ENCODE data around the gene MAP6. TPM values are rescaled to one million over a fixed set of nuclear protein-coding genes. Genes with fewer than 3 reads are reported as not detected.

Gene MAP6
- total and polyA plus RNA-seq, 2 experiments from 2014 or later, result 2.9 to 5.6 TPM

DNA sequence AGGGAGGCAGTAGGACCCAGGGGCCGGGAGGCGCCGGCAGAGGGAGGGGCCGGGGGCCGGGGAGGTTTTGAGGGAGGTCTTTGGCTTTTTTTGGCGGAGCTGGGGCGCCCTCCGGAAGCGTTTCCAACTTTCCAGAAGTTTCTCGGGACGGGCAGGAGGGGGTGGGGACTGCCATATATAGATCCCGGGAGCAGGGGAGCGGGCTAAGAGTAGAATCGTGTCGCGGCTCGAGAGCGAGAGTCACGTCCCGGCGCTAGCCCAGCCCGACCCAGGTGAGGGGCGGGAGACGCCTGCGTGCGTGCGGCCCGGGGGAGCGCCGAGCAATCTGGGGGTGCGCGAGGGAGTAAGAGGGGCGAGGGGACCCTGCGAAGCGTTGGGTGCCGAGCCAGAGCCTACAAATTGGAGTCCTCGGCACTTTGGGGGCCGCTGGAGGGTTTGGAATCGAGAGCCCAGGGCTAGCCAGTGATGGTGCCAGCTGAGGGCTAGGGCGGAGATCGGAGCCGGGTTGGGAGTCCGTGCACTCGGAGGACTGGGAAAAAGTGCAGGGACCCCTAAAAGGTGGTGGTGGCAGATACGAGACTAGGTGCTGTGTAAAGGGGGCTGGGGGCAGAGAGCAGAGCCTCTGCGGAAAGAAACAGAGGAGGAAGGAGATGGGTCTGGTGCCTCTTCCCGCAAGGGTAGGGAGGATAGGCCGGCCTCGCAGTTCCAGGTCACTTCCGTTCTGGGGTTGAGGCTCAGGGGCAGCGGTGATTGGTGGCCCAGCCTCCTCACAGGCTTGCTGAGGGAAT, 106.6 kb downstream of the MAP6 start, which contains the start of gene SERPINH1:
Gene SERPINH1 (plus strand): TSS at position 206 of the 788 bp plus-strand sequence. CDS start 4,097 bp downstream, outside the sequence.
- Histone ChIP-seq H3K27ac (peak within 1 kb of the TSS; percentile 95), H3K4me3 (peak within 1 kb of the TSS; percentile 64), H3K9me3 (ENCODE audit: low read depth) (no peaks in the 10 kb centered on the region), H3K36me3 (peaks cover 11% of the 10 kb centered on the region), H3K27me3 (no peaks in the 10 kb centered on the region), H3K4me1 (ENCODE audit: low read depth) (peaks cover 48% of the 10 kb centered on the region)
- TF ChIP-seq, protein P1, sequence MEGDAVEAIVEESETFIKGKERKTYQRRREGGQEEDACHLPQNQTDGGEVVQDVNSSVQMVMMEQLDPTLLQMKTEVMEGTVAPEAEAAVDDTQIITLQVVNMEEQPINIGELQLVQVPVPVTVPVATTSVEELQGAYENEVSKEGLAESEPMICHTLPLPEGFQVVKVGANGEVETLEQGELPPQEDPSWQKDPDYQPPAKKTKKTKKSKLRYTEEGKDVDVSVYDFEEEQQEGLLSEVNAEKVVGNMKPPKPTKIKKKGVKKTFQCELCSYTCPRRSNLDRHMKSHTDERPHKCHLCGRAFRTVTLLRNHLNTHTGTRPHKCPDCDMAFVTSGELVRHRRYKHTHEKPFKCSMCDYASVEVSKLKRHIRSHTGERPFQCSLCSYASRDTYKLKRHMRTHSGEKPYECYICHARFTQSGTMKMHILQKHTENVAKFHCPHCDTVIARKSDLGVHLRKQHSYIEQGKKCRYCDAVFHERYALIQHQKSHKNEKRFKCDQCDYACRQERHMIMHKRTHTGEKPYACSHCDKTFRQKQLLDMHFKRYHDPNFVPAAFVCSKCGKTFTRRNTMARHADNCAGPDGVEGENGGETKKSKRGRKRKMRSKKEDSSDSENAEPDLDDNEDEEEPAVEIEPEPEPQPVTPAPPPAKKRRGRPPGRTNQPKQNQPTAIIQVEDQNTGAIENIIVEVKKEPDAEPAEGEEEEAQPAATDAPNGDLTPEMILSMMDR (IDR thresholded peaks at IDR 0.05; ENCODE audit: low read depth, low read length), result no peak
- peak; percentile 91 to 94 for DNase-seq (ENCODE audit: low read depth in 1 of 2, low spot score in 1 of 2)

DNA sequence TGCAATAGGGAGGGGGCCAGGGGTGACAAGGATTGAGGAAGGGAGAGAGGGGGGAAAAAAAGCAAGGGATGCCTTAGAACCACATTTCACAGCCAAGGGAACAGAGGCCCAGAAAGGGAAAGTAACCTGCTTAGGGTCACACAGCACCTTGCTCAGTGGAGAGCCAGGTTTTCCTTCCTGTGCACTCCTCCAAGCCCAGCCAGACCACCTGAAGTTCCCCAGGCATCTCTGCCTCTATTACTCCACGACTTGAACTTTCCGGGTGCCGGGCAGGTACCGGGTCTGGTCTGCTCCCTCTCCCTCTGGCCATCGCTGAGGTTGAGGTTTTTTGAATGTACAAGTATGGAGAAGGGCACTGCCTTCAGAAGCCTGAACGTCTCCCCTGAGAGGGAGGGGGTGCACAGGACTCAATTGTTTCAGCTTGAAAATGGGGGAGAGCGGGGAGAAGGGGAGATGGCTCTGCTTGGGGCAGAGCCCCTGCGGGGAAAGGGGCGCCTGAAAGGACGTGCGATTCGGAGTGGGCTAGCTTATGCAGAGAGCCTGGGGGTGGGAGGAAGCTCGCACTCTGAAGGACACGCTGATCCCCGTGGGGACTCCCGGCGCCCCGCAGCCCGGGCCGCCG, 107.3 kb downstream of the MAP6 start:
- Histone ChIP-seq H3K27ac (peak overlapping the region; percentile 95), H3K9me3 (ENCODE audit: low read depth) (no peaks in the 10 kb centered on the region), H3K36me3 (peaks cover 4% of the 10 kb centered on the region), H3K4me3 (peak overlapping the region; percentile 64), H3K4me1 (ENCODE audit: low read depth) (peaks cover 53% of the 10 kb centered on the region), H3K27me3 (no peaks in the 10 kb centered on the region)
- TF ChIP-seq, protein P1 (IDR thresholded peaks at IDR 0.05; ENCODE audit: low read depth, low read length), result no peak
- no peak for DNase-seq (ENCODE audit: low read depth in 1 of 2, low spot score in 1 of 2)

DNA sequence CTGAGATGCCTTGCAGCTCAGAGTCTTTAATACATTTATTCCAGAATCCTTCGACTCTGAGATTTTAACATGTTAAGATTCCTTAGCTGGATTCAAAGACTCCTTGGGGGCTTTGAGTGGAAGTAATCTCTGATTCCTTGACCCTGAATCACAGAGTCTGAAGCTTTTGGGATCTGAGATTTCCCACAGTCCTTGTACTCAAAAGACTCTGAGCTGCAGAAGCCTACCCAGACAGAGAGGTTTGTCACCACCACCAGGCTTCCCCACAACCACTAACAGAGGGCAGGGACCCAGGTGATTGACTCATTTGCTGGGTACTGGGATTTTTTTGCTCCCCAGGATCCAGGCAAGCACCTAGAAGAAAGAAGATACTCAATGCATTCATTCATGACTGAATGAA, 108.2 kb downstream of the MAP6 start:
- no peaks in the 10 kb centered on the region for H3K9me3 ChIP-seq (ENCODE audit: low read depth)
- no peaks in the 10 kb centered on the region for H3K27me3 ChIP-seq
- H3K27ac ChIP-seq, result peak overlapping the region; percentile 95
- no peak overlapping the region for H3K4me3 ChIP-seq
- no peaks in the 10 kb centered on the region for H3K36me3 ChIP-seq
- peaks cover 54% of the 10 kb centered on the region for H3K4me1 ChIP-seq (ENCODE audit: low read depth)
- TF ChIP-seq, protein P1 (IDR thresholded peaks at IDR 0.05; ENCODE audit: low read depth, low read length), result no peak
- DNase-seq (ENCODE audit: low read depth in 1 of 2, low spot score in 1 of 2), result no peak

DNA sequence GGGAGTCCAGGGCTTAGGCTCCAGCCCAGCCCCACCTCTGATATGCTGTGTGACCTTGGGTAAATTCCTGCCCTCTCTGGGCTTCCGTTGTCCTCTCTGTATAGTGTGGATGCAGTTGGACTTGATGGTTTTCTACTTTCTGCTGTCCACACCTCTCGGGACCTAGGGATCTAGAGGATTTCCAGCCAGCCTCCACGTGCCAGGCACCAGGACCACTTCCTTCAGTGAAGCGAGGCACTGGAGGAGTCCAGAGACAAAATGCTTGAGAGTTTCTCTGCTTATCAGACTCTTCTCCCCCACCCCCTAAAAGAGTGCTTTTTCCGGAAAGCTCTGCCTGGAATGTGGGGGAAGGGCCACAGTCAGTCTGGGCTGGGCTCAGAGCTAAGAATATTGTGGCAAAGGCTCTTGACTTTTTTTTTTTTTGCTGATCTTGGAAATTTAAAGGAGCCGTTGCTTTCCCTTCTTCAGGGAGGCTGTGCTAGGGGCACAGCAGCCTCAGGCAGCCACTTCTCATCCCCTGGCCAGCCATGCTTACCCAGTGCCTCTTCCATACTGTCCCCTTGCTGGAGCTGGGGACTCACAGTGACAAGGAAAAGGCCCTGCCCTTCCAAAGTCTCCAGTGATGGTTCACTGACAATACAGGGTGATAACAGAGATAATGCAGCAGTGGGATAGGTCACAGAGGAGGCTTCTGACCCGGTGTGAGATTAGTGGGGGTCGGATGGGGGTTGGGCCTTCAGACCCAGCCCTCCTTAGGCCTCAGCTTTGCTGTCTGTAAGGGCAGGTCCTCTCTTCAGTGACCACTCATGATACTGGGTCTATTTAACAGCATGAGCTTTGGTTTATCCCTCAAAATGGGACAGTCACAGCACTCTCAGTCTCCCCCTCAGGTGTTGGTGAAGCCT, 109.6 kb downstream of the MAP6 start:
- peak overlapping the region; percentile 95 for H3K27ac ChIP-seq

More for the DNA sequence above, 109.6 kb downstream of the MAP6 start:
- Histone ChIP-seq H3K9me3 (ENCODE audit: low read depth) (no peaks in the 10 kb centered on the region), H3K36me3 (no peaks in the 10 kb centered on the region), H3K4me3 (no peak overlapping the region), H3K4me1 (ENCODE audit: low read depth) (peaks cover 55% of the 10 kb centered on the region), H3K27me3 (no peaks in the 10 kb centered on the region)
- TF ChIP-seq, protein P1 (IDR thresholded peaks at IDR 0.05; ENCODE audit: low read depth, low read length), result no peak
- DNase-seq (ENCODE audit: low read depth in 1 of 2, low spot score in 1 of 2), result peak; percentile 77 to 97
